ENCODE data around the gene NLGN1. TPM values are rescaled to one million over a fixed set of nuclear protein-coding genes. Genes with fewer than 3 reads are reported as not detected.

The NLGN1 gene
- total and polyA plus RNA-seq, 2 of the 8 experiments (the other 6 are each of a cell fraction or from before 2014, with no cell fraction given): 7.8 to 14.8 TPM

- TF ChIP-seq, protein P1, sequence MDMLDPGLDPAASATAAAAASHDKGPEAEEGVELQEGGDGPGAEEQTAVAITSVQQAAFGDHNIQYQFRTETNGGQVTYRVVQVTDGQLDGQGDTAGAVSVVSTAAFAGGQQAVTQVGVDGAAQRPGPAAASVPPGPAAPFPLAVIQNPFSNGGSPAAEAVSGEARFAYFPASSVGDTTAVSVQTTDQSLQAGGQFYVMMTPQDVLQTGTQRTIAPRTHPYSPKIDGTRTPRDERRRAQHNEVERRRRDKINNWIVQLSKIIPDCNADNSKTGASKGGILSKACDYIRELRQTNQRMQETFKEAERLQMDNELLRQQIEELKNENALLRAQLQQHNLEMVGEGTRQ (IDR thresholded peaks at IDR 0.05; ENCODE audit: low read length): no peak
- TF ChIP-seq RAD21 (IDR thresholded peaks at IDR 0.05 in 1 of 2, conservative IDR thresholded peaks at IDR 0.05 in 1 of 2; ENCODE audit: low read depth in 2 of 2, low read length in 2 of 2) (no peak), CTBP2 (IDR thresholded peaks at IDR 0.05; ENCODE audit: borderline replicate concordance, insufficient read depth, insufficient read length, low read length) (no peak), JUND (IDR thresholded peaks at IDR 0.05; ENCODE audit: low read length) (no peak)
Observed at GRCh38 chr3:173774294-173774693, 376.8 kb downstream of the NLGN1 start (continued).
